ENCODE results near the gene MAML2. TPM values are rescaled to one million over a fixed set of nuclear protein-coding genes. Genes with fewer than 3 reads are reported as not detected.

MAML2 gene
- total and polyA plus RNA-seq, 2 experiments from 2014 or later = 2.0 to 7.1 TPM

- no peak overlapping the region for H2AFZ ChIP-seq
- H3K79me2 ChIP-seq (replicated peaks; ENCODE audit: insufficient read depth) = no peaks in the 10 kb centered on the region
- no peak overlapping the region for H3K4me3 Mint-ChIP-seq
- H3K9me3 Mint-ChIP-seq = no peaks in the 10 kb centered on the region
- no peak overlapping the region for H3K27ac ChIP-seq (ENCODE audit: low read depth)
- H3K27ac Mint-ChIP-seq = no peak overlapping the region
- H3K9me2 ChIP-seq (ENCODE audit: insufficient read depth) = peaks cover 7% of the 10 kb centered on the region
- H3K27me3 ChIP-seq (ENCODE audit: insufficient read depth) = no peaks in the 10 kb centered on the region
- H3K4me2 ChIP-seq = no peak overlapping the region
- no peak for TF ChIP-seq POLR2AphosphoS5 (IDR thresholded peaks at IDR 0.05; ENCODE audit: low read depth)
- TF ChIP-seq NANOG (IDR thresholded peaks at IDR 0.05; ENCODE audit: borderline replicate concordance) = no peak
- TF ChIP-seq REST (IDR thresholded peaks at IDR 0.05; ENCODE audit: unreplicated experiment) = no peak
- TF ChIP-seq EZH2 (IDR thresholded peaks at IDR 0.05; ENCODE audit: low read depth, unreplicated experiment) = no peak
- TF ChIP-seq STAT1 (IDR thresholded peaks at IDR 0.05; ENCODE audit: unreplicated experiment) = no peak
- no peak for TF ChIP-seq ETS1 (IDR thresholded peaks at IDR 0.05)
- no peak for TF ChIP-seq JUNB (IDR thresholded peaks at IDR 0.05; ENCODE audit: unreplicated experiment)
- TF ChIP-seq ZNF331 (CRISPR knock-in tag; IDR thresholded peaks at IDR 0.05; ENCODE audit: low read depth) = no peak
- TF ChIP-seq ZNF114 (CRISPR knock-in tag; IDR thresholded peaks at IDR 0.05) = no peak
- TF ChIP-seq CTCF (conservative IDR thresholded peaks at IDR 0.05; ENCODE audit: low read depth in 2 of 2) = no peak
- TF ChIP-seq ZNF462 (CRISPR knock-in tag; IDR thresholded peaks at IDR 0.05) = no peak
- TF ChIP-seq CREB1 (CRISPR knock-in tag; IDR thresholded peaks at IDR 0.05; ENCODE audit: low read depth) = no peak
- TF ChIP-seq EZH2phosphoT487 (IDR thresholded peaks at IDR 0.05; ENCODE audit: unreplicated experiment) = no peak
- peaks cover 34% of the 10 kb centered on the region for H3K4me1 ChIP-seq (ENCODE audit: insufficient read depth)
- H3F3A ChIP-seq (replicated peaks; ENCODE audit: low read depth) = no peaks in the 10 kb centered on the region; the same call in 1 of the 2 replicates
- no peaks in the 10 kb centered on the region for H4K20me1 ChIP-seq (replicated peaks; ENCODE audit: insufficient read depth)
- H3K27me3 Mint-ChIP-seq (ENCODE audit: insufficient read depth, low read depth, poor library complexity) = no peaks in the 10 kb centered on the region
- ATAC-seq (no peak), DNase-seq (ENCODE audit: low spot score) (no peak)
- H3K4me3 ChIP-seq = no peak overlapping the region
- H3K36me3 ChIP-seq (ENCODE audit: insufficient read depth) = no peaks in the 10 kb centered on the region
- H3K4me1 Mint-ChIP-seq = peaks cover 26% of the 10 kb centered on the region
- H3K36me3 Mint-ChIP-seq (ENCODE audit: low read depth) = no peaks in the 10 kb centered on the region
Measured at GRCh38 chr11:96114178-96115064, 228.6 kb downstream of the MAML2 start.

All from GM23338 (cell line).